Cardiac fibroblast (primary cell): Measurements from ENCODE around the gene TMPRSS7.

Source experiments
- DNase-seq, 2 donors: peaks; one replicate each; pipeline versions ENCODE4 v3.0.0 to v3.0.0-alpha.2; 2010; ENCODE audit warnings: low read depth in 2 of 2
- H3K4me3 ChIP-seq, 2 donors: replicated peaks in 1 of 2; 1 replicate in 1 of 2; 2 replicates in 1 of 2; pipeline ENCODE4 v1.5.1; 2011; ENCODE audit warnings: low read depth in 2 of 2, low read length in 2 of 2, mild to moderate bottlenecking in 2 of 2, moderate library complexity in 1 of 2
- CTCF ChIP-seq: IDR thresholded peaks from one replicate; pipeline ENCODE4 v1.5.1; 2011; ENCODE audit warnings: low read depth, mild to moderate bottlenecking, low read length, inconsistent platforms

The TMPRSS7 gene

DNA sequence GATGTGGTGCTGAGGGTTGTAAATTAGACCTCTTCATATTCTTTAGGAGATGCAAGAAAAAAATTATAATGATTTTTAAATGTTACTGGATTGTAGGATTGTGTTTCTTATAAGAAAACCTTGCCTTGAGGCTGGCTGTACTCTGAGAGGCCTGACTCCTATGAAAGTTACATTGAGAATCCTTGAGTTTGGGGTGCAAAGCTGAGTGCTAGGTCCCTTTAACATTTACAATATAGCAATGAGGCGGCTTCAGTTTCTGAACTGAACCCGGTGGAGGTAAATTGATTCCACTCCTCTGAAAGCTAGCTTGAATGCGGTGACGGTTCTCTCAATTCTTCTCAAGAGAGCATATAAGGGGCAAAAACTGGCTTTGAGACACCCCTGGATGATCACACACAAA lies at the start of gene TMPRSS7:
Gene TMPRSS7 (plus strand): TSS at position 301 of the 400 bp plus-strand sequence. CDS start 110 bp downstream, outside the sequence.
- no peak for DNase-seq
- no peak within 1 kb of the TSS for H3K4me3 ChIP-seq
- no peak for TF ChIP-seq CTCF

DNA sequence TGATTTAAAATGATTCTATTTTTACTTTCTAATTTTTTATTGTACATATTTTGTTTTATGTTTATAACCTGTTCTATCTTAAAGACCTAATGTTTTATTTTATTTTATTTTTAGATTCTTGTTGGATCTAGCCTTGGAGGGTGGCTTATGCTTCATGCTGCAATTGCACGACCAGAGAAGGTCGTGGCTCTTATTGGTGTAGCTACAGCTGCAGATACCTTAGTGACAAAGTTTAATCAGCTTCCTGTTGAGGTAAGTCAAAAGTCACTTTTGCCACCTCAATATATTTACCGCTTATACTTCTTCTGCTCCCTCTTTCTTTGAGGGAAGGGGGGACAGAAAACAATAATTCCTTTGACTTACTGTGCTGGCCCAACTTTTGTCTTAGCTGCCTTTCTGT lies 47.7 kb upstream of the TMPRSS7 start:
- no peak overlapping the region for H3K4me3 ChIP-seq
- DNase-seq, result no peak
- TF ChIP-seq CTCF, result no peak

- peak; percentile 81 to 82 for DNase-seq
- TF ChIP-seq CTCF, result peak; percentile 75
- H3K4me3 ChIP-seq, result no peak overlapping the region
Measured at GRCh38 chr3:111989061-111989678, 45.4 kb upstream of the TMPRSS7 start.

GRCh38 chr3:111993038-111993437 lies 41.5 kb upstream of the TMPRSS7 start:
- TF ChIP-seq CTCF, result no peak
- no peak for DNase-seq
- no peak overlapping the region for H3K4me3 ChIP-seq

GRCh38 chr3:111998636-111999483 lies 35.7 kb upstream of the TMPRSS7 start, which contains the start of gene TAGLN3:
Gene TAGLN3, plus strand, starts transcription at chr3:111998922. Its CDS starts 501 bp downstream, at chr3:111999423.
- peak in 1 of 2 donors; percentile 26 for DNase-seq
- TF ChIP-seq CTCF, result no peak
- H3K4me3 ChIP-seq, result peak within 1 kb of the TSS; percentile 39 to 45

- H3K4me3 ChIP-seq, result peak overlapping the region; percentile 39 to 45
- peak in 1 of 2 donors; percentile 10 for DNase-seq
- no peak for TF ChIP-seq CTCF
Measured at GRCh38 chr3:111999484-112000324, 34.8 kb upstream of the TMPRSS7 start.
